GM13977 (cell line): ENCODE data around the gene ATP5F1D.
A peak's percentile ranks its signal among the peaks of the same experiment; 100 is the strongest.
"Not testable (repeated sequence)": the region's sequence is repeated elsewhere in the genome, so short reads cannot be mapped to it uniquely, and the experiment has no call there.

Experiments
- DNase-seq: peaks from one replicate; pipeline ENCODE4 v3.0.0; 2012; ENCODE audit warnings: low spot score
- in situ Hi-C: fragments of 300-500 bp; cut with MboI; formaldehyde crosslinking; loops from one replicate; pipeline ENCODE4 v1.12.0; 2022; ENCODE audit warnings: low sequenced_read_pairs, low pct_unique_long_range_greater_than_20kb, mixed read lengths, inconsistent platforms; ENCODE audit not compliant: unreplicated experiment
- TF ChIP-seq, protein P1 (sequence below): IDR thresholded peaks from 2 replicates; pipeline ENCODE4 v1.5.1; 2012; ENCODE audit warnings: mild to moderate bottlenecking, control low read depth; ENCODE audit not compliant: insufficient read depth; ENCODE audit errors: extremely low read depth, missing control alignments

ATP5F1D gene

DNA sequence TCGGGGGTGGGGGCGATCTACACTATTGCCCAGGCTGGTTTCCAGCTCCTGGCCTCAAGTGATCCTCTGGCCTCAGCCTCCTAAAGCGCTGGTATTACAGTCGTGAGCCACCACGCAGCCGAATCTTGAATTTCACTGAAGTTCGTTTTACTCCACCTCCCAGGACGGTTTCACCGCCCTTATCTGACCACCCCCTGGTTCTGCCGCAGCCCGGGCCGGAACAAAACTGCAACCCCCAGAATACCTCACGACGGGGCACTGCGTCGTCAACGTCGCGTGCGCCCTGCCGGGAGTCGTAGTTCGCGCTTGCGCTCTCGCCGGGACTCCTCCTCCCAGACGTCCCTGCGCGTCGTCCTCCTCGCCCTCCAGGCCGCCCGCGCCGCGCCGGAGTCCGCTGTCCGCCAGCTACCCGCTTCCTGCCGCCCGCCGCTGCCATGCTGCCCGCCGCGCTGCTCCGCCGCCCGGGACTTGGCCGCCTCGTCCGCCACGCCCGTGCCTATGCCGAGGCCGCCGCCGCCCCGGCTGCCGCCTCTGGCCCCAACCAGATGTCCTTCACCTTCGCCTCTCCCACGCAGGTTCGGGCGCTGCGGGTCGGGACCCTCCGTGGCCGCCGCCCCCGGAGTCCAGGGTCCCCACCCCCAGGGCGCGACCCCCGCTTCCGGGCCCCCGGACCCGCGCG lies at the start of gene ATP5F1D:
TSS of gene ATP5F1D (plus strand) at position 335 of the 679 bp plus-strand sequence. CDS start at position 435, 100 bp downstream.
- in situ Hi-C loops: no loop called here
- DNase-seq: peak; percentile 99
- TF ChIP-seq, protein P1, sequence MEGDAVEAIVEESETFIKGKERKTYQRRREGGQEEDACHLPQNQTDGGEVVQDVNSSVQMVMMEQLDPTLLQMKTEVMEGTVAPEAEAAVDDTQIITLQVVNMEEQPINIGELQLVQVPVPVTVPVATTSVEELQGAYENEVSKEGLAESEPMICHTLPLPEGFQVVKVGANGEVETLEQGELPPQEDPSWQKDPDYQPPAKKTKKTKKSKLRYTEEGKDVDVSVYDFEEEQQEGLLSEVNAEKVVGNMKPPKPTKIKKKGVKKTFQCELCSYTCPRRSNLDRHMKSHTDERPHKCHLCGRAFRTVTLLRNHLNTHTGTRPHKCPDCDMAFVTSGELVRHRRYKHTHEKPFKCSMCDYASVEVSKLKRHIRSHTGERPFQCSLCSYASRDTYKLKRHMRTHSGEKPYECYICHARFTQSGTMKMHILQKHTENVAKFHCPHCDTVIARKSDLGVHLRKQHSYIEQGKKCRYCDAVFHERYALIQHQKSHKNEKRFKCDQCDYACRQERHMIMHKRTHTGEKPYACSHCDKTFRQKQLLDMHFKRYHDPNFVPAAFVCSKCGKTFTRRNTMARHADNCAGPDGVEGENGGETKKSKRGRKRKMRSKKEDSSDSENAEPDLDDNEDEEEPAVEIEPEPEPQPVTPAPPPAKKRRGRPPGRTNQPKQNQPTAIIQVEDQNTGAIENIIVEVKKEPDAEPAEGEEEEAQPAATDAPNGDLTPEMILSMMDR: peak; percentile 0

DNA sequence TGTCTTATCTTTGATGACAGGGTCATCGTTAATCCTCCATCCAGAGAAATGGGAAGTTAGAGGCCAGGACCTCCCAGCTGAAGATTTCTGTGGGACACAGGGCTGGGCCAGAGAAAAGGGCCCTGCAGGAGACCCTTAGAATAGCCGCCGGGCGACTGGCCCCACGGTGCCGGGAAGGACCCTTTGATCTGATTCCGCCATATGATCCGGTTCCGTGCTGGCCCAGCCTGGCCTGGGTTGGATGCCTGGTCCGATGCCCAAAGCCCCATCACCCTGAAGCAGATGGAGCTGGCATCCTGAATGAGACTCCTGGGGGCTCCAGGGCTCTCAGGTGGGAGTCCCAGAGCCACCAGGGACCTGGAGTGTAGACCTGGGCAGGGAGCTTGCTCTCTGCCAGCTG lies 42.0 kb upstream of the ATP5F1D start:
- TF ChIP-seq, protein P1: no peak
- in situ Hi-C loops: loop anchor here (10.0 kb wide), 1 partner anchor 85 kb away; no protein-coding TSS in a partner anchor
- no peak for DNase-seq

DNA sequence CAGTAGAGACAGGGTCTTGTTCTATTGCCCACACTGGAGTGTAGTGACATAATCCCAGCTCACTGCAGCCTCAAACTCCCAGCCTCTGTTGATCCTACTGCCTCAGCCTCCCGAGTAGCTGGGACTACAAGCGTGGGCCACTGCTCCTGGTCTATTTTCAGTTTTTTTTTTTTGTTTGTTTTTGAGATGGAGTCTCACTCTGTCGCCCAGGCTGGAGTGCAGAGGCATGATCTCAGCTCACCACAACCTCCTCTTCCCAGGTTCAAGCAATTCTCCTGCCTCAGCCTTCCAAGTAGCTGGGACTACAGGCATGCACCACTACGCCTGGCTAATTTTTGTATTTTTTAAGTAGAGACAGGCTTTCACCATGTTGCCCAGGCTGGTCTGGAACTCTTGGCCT lies 40.9 kb upstream of the ATP5F1D start:
- in situ Hi-C loops, DNase-seq: not testable (repeated sequence)

DNA sequence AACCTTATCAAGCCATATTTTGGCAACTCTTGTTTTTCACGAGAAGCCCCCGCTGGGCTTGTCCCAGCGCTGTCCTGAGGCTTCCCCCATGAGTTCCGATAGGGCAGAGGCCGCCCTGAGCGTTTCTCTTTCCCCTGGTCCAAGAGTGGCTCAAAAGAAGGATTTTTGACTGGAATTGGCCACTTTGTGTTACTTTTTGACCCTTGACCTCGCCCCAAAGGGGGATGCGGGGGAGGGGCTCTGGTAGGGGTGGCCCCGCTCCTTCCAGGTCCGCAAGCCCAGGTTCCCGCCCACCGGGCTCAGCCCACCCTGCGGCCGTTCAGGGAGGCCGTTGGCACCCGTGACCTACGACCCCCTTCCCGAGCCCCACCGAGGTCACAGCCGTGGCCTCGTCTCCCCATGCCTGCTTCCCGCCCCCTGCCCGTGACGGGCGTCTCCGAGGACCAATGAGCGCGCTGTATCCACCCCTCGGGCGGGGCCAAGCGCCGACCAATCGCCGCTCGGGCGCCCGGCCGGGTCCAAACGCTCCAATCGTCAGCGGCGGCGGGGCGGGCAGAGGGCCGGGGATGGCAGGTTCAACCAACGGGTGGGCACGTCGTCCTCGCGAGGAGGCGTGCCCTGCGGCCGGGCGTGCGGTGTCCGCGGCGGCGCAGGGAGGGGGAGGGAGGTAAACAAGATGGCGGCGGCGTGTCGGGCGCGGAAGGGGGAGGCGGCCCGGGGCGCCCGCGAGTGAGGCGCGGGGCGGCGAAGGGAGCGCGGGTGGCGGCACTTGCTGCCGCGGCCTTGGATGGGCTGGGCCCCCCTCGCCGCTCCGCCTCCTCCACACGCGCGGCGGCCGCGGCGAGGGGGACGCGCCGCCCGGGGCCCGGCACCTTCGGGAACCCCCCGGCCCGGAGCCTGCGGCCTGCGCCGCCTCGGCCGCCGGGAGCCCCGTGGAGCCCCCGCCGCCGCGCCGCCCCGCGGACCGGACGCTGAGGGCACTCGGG lies 36.1 kb upstream of the ATP5F1D start, which contains the start of gene STK11:
TSS of gene STK11 (plus strand) at position 665 of the 986 bp plus-strand sequence. CDS start 1,136 bp downstream, outside the sequence.
- in situ Hi-C loops: no loop called here
- peak; percentile 100 for DNase-seq
- TF ChIP-seq, protein P1: no peak

DNA sequence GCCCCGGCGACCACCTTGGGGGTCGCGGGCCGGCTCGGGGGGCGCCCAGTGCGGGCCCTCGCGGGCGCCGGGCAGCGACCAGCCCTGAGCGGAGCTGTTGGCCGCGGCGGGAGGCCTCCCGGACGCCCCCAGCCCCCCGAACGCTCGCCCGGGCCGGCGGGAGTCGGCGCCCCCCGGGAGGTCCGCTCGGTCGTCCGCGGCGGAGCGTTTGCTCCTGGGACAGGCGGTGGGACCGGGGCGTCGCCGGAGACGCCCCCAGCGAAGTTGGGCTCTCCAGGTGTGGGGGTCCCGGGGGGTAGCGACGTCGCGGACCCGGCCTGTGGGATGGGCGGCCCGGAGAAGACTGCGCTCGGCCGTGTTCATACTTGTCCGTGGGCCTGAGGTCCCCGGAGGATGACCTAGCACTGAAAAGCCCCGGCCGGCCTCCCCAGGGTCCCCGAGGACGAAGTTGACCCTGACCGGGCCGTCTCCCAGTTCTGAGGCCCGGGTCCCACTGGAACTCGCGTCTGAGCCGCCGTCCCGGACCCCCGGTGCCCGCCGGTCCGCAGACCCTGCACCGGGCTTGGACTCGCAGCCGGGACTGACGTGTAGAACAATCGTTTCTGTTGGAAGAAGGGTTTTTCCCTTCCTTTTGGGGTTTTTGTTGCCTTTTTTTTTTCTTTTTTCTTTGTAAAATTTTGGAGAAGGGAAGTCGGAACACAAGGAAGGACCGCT lies 35.2 kb upstream of the ATP5F1D start:
- no peak for DNase-seq
- TF ChIP-seq, protein P1: no peak
- in situ Hi-C loops: no loop called here

DNA sequence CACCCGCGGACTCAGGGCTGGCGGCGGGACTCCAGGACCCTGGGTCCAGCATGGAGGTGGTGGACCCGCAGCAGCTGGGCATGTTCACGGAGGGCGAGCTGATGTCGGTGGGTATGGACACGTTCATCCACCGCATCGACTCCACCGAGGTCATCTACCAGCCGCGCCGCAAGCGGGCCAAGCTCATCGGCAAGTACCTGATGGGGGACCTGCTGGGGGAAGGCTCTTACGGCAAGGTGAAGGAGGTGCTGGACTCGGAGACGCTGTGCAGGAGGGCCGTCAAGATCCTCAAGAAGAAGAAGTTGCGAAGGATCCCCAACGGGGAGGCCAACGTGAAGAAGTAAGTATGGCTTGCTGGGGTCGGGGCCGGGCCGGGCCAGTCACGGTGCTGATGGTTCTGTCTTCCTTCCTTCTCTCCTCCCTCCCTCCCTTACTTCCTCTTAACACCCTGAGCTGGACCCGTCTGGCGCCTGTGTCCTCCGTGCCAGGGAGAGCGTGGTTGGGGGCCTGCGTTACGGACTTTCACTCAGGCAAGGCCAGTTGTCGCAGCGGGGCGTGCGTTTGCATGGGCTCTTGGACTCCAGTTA lies 34.6 kb upstream of the ATP5F1D start:
- DNase-seq: no peak
- in situ Hi-C loops: no loop called here

DNA sequence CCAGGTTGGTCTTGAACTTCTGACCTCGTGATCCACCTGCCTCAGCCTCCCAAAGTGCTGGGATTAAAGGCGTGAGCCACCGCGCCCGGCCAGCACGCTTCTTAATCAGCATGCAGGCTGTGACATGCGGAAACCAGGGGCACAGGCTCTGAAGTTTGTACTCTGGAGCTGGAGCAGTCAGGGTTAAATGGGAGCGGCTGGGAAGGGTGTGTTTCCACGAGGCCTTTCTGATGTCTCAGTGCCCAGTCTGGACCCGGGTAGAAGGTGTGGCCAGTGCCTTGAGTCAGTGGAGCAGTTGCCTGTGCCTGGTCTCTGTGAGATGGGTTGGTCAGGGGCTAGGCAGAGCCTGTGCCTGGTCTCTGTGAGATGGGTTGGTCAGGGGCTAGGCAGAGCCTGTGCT lies 32.7 kb upstream of the ATP5F1D start:
- DNase-seq, in situ Hi-C loops: not testable (repeated sequence)

More for the DNA sequence above, 34.6 kb upstream of the ATP5F1D start:
- TF ChIP-seq, protein P1: no peak
